ENCODE data around the gene LARGE2.

LARGE2 gene

DNA sequence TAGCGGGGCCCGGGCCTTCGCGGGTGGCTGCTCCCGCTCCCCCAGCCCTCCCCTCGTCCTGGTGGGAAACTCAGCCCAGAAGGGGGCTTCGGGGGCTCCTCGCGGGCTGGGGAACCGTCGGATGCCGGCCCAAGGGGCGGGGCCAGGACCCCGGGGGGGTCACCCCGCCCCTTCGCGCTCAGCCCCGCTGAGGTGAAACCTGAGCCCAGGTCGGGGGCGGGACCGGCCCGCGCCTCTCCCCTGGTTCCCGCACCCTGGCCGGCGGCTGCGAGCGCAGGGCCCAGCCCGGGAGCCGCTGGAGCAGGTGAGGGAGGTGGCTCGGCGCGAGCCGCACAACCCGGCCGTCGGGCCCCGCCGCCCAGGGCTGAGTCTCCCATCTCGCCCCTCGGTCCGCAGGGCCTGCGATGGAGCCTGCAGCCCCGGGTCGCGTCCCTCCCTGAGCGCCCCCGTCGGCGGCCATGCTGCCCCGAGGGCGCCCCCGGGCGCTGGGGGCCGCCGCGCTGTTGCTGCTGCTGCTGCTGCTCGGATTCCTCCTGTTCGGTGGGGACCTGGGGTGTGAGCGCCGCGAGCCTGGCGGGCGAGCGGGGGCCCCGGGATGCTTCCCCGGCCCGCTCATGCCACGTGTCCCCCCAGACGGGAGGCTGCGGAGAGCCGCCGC, at the start of gene LARGE2:
Gene LARGE2 (plus strand): TSS at position 232 of the 658 bp plus-strand sequence. CDS start 227 bp downstream, at position 459.
- H3K4me3 ChIP-seq (ENCODE audit: low read depth, low read length), result no peak within 1 kb of the TSS
- no peak for DNase-seq (ENCODE audit: low read depth)
- TF ChIP-seq, protein P1, sequence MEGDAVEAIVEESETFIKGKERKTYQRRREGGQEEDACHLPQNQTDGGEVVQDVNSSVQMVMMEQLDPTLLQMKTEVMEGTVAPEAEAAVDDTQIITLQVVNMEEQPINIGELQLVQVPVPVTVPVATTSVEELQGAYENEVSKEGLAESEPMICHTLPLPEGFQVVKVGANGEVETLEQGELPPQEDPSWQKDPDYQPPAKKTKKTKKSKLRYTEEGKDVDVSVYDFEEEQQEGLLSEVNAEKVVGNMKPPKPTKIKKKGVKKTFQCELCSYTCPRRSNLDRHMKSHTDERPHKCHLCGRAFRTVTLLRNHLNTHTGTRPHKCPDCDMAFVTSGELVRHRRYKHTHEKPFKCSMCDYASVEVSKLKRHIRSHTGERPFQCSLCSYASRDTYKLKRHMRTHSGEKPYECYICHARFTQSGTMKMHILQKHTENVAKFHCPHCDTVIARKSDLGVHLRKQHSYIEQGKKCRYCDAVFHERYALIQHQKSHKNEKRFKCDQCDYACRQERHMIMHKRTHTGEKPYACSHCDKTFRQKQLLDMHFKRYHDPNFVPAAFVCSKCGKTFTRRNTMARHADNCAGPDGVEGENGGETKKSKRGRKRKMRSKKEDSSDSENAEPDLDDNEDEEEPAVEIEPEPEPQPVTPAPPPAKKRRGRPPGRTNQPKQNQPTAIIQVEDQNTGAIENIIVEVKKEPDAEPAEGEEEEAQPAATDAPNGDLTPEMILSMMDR (IDR thresholded peaks at IDR 0.05; ENCODE audit: low read depth, low read length, missing control alignments), result no peak

DNA sequence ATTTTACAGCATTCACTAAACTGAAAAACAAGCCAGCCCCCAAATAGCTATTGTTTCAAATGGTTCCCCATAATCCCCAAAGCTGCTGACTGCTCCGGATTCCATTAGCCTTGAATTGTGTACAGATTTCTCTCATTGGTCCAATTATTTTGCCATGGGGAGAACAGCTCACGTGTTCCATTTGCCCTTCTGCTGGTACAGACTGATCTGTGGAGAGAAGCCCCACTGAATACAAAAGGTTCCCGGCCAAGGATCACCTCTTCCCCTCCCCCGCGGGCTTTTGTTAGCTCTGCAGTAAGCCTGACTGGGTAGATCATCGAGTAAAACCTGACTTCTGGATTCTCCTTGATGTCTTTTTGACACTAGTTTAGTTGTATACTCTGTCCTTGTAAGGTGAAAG, 46.1 kb upstream of the LARGE2 start:
- no peak for DNase-seq (ENCODE audit: low read depth)
- TF ChIP-seq, protein P1 (IDR thresholded peaks at IDR 0.05; ENCODE audit: low read depth, low read length, missing control alignments), result no peak

DNA sequence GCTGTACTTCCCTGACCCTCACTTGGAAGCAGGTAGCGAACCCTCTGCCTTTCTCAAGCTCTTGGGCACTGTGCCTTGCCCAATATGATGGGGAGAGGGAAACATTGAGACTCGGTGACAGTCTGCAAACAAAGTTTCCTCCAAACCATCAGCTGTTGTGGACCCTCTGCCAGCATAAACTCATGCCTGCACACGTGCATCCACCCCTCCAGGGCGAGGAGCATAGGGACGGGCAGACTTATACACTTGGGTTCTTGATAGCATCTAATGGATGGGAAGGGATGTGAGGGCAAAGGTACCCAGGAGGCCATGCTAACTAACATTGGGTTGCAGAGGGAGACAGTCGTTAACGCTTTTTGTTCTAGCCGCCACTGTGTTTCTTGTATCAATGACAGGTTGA, 45.2 kb upstream of the LARGE2 start:
- TF ChIP-seq, protein P1 (IDR thresholded peaks at IDR 0.05; ENCODE audit: low read depth, low read length, missing control alignments), result no peak
- no peak overlapping the region for H3K4me3 ChIP-seq (ENCODE audit: low read depth, low read length)
- no peak for DNase-seq (ENCODE audit: low read depth)

More for the DNA sequence above, 46.1 kb upstream of the LARGE2 start:
- H3K4me3 ChIP-seq (ENCODE audit: low read depth, low read length), result no peak overlapping the region

DNA sequence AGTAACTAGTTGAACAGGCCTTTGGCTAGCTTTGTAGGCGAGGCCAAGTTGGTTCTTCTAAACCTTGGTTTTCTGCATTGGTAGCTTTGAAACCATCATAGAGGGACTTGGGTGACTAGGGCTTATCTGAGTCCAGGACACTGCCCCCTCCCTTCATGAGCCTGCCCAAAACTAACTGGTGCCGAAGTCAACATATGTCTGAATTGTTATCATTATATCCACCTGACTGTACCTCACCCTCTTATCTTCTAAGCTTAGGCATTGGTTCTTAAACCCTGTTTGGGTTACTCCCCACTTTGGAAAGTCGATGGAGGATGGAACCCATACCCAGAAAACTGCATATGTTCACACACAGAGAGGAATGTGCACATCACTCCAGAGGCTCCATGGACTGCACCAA, 44.6 kb upstream of the LARGE2 start:
- TF ChIP-seq, protein P1 (IDR thresholded peaks at IDR 0.05; ENCODE audit: low read depth, low read length, missing control alignments), result no peak
- DNase-seq (ENCODE audit: low read depth), result no peak

DNA sequence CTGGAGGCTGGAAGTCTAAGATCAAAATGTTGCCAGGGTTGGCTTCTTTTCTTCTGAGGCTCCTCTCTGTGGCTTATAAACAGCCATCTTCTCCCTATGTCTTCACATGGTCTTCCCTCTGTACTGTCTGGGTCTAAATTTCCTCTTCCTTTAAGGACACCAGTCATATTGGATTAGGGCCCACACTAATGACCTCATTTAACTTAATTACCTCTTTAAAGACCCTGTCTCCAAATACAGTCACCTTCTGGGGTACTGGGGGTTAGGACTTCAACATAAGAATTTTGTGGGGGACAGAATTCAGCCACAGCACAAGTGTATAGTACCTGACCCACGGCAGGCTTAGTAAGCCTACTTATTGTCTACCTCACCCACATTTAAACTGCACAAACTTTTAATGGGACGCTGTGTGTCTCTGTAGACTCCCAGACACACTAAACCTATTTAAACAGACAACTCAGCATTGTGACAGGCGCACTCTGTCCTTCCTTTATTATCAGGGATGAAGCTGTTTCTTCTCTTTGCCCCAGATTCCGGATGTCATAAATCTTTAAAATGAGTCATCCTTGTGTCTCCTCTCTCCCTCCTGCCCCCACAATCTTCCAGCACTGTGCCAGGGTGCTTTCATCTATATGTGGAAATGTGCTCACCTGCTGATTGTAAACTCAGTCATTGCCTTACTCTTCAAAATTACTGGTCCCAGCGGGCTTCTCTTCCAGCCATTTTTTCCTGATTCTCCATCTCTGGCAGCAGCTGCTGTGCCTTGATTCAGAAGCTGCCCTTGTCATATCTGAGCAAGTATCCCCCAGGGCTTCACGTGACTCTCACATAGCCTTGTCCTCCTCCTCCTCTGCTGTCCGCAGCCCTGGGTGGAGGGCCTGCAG, 42.4 kb upstream of the LARGE2 start:
- no peak for DNase-seq (ENCODE audit: low read depth)
- TF ChIP-seq, protein P1 (IDR thresholded peaks at IDR 0.05; ENCODE audit: low read depth, low read length, missing control alignments), result no peak
- H3K4me3 ChIP-seq (ENCODE audit: low read depth, low read length), result no peak overlapping the region

More for the DNA sequence above, 44.6 kb upstream of the LARGE2 start:
- no peak overlapping the region for H3K4me3 ChIP-seq (ENCODE audit: low read depth, low read length)

DNA sequence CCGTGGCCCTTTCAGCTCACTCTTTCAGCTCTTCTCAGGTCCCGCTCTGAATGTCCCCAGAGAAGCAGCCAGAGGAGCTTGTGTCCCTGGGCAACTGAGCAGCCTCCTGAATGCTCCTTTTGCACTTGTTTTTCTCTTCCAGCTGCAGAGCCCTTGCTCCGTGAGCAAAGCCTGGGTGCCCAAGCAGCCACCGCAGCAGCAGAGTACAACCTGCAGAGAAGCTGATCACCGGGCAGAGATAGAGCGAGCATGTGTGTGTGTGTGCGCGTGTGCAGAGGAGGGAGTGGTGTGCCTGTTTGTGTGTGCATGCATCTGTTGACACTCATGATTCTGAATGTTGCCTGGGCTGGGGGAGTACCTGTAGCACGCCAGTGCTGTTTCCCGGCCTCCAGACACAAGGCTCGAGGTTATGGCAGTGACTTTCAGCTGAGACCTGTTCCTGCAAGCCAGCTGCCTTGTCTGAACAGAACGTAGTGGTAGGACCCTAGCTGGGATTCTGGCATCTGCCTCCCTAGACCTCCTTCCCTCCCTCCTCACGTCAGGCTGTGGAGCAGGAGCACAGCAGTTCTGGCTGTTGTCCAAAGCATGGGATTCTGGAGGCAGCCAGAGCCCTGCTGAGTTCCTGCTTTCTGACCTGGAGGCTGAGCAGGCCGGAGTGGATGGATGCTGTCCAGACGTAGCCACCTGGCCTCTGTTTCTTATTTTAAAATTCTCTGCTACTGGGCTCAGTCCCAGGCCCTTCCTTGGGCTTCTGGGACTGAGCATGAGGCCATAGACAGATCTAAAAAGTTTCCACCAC, 41.5 kb upstream of the LARGE2 start:
- H3K4me3 ChIP-seq (ENCODE audit: low read depth, low read length), result no peak overlapping the region
- DNase-seq (ENCODE audit: low read depth), result no peak
- TF ChIP-seq, protein P1 (IDR thresholded peaks at IDR 0.05; ENCODE audit: low read depth, low read length, missing control alignments), result no peak
